ENCODE measurements around the gene STK10. TPM values are rescaled to one million over a fixed set of nuclear protein-coding genes. Genes with fewer than 3 reads are reported as not detected.

Gene STK10
- total and polyA plus RNA-seq, 2 experiments from 2014 or later = 7.5 to 17.8 TPM

GRCh38 chr5:172165465-172165864 lies 22.6 kb downstream of the STK10 start:
- Histone ChIP-seq H3K79me2 (replicated peaks; ENCODE audit: insufficient read depth) (peaks cover 16% of the 10 kb centered on the region; the same call in 1 of the 2 replicates), H3K4me1 (ENCODE audit: insufficient read depth) (no peaks in the 10 kb centered on the region), H3K9me2 (ENCODE audit: insufficient read depth) (no peaks in the 10 kb centered on the region), H3K4me3 (no peak overlapping the region), H3F3A (replicated peaks; ENCODE audit: low read depth) (peaks cover 3% of the 10 kb centered on the region; the same call in 1 of the 2 replicates), H3K36me3 (ENCODE audit: insufficient read depth) (no peaks in the 10 kb centered on the region), H2AFZ (no peak overlapping the region), H3K27ac (ENCODE audit: low read depth) (no peak overlapping the region), H3K4me2 (no peak overlapping the region), H4K20me1 (replicated peaks; ENCODE audit: insufficient read depth) (no peaks in the 10 kb centered on the region; the same call in none of the 2 replicates), H3K27me3 (ENCODE audit: insufficient read depth) (no peaks in the 10 kb centered on the region)
- H3K36me3 Mint-ChIP-seq (ENCODE audit: low read depth) = no peaks in the 10 kb centered on the region; the same call in 2 of the 3 replicates
- no peaks in the 10 kb centered on the region for H3K9me3 Mint-ChIP-seq
- H3K27me3 Mint-ChIP-seq (ENCODE audit: insufficient read depth, low read depth, poor library complexity) = peaks cover 2% of the 10 kb centered on the region
- DNase-seq (ENCODE audit: low spot score) = no peak
- H3K27ac Mint-ChIP-seq = no peak overlapping the region
- TF ChIP-seq, protein P1, sequence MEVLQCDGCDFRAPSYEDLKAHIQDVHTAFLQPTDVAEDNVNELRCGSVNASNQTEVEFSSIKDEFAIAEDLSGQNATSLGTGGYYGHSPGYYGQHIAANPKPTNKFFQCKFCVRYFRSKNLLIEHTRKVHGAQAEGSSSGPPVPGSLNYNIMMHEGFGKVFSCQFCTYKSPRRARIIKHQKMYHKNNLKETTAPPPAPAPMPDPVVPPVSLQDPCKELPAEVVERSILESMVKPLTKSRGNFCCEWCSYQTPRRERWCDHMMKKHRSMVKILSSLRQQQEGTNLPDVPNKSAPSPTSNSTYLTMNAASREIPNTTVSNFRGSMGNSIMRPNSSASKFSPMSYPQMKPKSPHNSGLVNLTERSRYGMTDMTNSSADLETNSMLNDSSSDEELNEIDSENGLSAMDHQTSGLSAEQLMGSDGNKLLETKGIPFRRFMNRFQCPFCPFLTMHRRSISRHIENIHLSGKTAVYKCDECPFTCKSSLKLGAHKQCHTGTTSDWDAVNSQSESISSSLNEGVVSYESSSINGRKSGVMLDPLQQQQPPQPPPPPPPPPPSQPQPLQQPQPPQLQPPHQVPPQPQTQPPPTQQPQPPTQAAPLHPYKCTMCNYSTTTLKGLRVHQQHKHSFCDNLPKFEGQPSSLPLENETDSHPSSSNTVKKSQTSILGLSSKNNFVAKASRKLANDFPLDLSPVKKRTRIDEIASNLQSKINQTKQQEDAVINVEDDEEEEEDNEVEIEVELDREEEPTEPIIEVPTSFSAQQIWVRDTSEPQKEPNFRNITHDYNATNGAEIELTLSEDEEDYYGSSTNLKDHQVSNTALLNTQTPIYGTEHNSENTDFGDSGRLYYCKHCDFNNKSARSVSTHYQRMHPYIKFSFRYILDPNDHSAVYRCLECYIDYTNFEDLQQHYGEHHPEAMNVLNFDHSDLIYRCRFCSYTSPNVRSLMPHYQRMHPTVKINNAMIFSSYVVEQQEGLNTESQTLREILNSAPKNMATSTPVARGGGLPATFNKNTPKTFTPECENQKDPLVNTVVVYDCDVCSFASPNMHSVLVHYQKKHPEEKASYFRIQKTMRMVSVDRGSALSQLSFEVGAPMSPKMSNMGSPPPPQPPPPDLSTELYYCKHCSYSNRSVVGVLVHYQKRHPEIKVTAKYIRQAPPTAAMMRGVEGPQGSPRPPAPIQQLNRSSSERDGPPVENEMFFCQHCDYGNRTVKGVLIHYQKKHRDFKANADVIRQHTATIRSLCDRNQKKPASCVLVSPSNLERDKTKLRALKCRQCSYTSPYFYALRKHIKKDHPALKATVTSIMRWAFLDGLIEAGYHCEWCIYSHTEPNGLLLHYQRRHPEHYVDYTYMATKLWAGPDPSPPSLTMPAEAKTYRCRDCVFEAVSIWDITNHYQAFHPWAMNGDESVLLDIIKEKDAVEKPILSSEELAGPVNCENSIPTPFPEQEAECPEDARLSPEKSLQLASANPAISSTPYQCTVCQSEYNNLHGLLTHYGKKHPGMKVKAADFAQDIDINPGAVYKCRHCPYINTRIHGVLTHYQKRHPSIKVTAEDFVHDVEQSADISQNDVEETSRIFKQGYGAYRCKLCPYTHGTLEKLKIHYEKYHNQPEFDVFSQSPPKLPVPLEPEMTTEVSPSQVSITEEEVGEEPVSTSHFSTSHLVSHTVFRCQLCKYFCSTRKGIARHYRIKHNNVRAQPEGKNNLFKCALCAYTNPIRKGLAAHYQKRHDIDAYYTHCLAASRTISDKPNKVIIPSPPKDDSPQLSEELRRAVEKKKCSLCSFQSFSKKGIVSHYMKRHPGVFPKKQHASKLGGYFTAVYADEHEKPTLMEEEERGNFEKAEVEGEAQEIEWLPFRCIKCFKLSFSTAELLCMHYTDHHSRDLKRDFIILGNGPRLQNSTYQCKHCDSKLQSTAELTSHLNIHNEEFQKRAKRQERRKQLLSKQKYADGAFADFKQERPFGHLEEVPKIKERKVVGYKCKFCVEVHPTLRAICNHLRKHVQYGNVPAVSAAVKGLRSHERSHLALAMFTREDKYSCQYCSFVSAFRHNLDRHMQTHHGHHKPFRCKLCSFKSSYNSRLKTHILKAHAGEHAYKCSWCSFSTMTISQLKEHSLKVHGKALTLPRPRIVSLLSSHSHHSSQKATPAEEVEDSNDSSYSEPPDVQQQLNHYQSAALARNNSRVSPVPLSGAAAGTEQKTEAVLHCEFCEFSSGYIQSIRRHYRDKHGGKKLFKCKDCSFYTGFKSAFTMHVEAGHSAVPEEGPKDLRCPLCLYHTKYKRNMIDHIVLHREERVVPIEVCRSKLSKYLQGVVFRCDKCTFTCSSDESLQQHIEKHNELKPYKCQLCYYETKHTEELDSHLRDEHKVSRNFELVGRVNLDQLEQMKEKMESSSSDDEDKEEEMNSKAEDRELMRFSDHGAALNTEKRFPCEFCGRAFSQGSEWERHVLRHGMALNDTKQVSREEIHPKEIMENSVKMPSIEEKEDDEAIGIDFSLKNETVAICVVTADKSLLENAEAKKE (CRISPR knock-in tag; IDR thresholded peaks at IDR 0.05) = no peak
- TF ChIP-seq EZH2phosphoT487 (IDR thresholded peaks at IDR 0.05; ENCODE audit: unreplicated experiment) = no peak
- TF ChIP-seq JUNB (IDR thresholded peaks at IDR 0.05; ENCODE audit: unreplicated experiment) = no peak
- TF ChIP-seq NANOG (IDR thresholded peaks at IDR 0.05; ENCODE audit: borderline replicate concordance) = no peak
- no peak for TF ChIP-seq REST (IDR thresholded peaks at IDR 0.05; ENCODE audit: unreplicated experiment)
- TF ChIP-seq CREB1 (CRISPR knock-in tag; IDR thresholded peaks at IDR 0.05; ENCODE audit: low read depth) = no peak
- H3K4me1 Mint-ChIP-seq = peaks cover 5% of the 10 kb centered on the region; the same call in 2 of the 3 replicates
- no peak for ATAC-seq
- no peak overlapping the region for H3K4me3 Mint-ChIP-seq
